Body of pancreas (tissue), 4 donors: Measurements from ENCODE around the gene GPR151. TPM values are rescaled to one million over a fixed set of nuclear protein-coding genes. Genes with fewer than 3 reads are reported as not detected.

Source experiments
- ATAC-seq: fragments of 150-250 bp; one replicate; pipeline ENCODE4 v1.9.1; 2016
- DNase-seq, 4 donors: peaks; one replicate each; pipeline ENCODE4 v3.0.0-alpha.2; 2019
- H3K27ac ChIP-seq, 4 donors: fragments of 200-600 bp; sonication (generic); 1 replicate in 3 of 4; 2 replicates in 1 of 4; pipeline versions ENCODE4 v1.5.1 to v1.6.1; 2016 to 2019; ENCODE audit warnings: mild to moderate bottlenecking in 1 of 4, mixed read lengths in 1 of 4, moderate library complexity in 1 of 4
- H3K27me3 ChIP-seq, 2 donors: fragments of 200-600 bp; sonication (generic); one replicate each; pipeline ENCODE4 v1.6.0; 2016; ENCODE audit warnings: mild to moderate bottlenecking in 1 of 2
- H3K36me3 ChIP-seq, 2 donors: fragments of 200-600 bp; sonication (generic); replicated peaks in 1 of 2; 2 replicates each; pipeline ENCODE4 v1.5.1; 2016; ENCODE audit warnings: low read depth in 2 of 2; ENCODE audit not compliant: insufficient read depth in 1 of 2
- H3K4me1 ChIP-seq: fragments of 200-600 bp; sonication (generic); one replicate; pipeline ENCODE4 v1.6.0; 2016
- H3K4me3 ChIP-seq, 2 donors: fragments of 200-600 bp; sonication (generic); 1 replicate in 1 of 2; 2 replicates in 1 of 2; pipeline ENCODE4 v1.5.1; 2016 to 2019
- H3K9me3 ChIP-seq, 3 donors: fragments of 200-600 bp; sonication (generic); 1 replicate in 2 of 3; 2 replicates in 1 of 3; pipeline ENCODE4 v1.5.1; 2016
- CTCF ChIP-seq, 7 experiments: fragments of 450-650 bp in 4 of 7; fragments of 200-600 bp in 3 of 7; sonication (generic) in 3 of 7; IDR thresholded peaks; one replicate each; pipeline ENCODE4 v1.5.1; 2016 to 2019; ENCODE audit warnings: antibody characterized with exemption in 7 of 7
- POLR2A ChIP-seq, 3 donors: fragments of 450-650 bp; IDR thresholded peaks; one replicate each; pipeline ENCODE4 v1.6.1; 2016; ENCODE audit warnings: antibody characterized with exemption in 3 of 3, mild to moderate bottlenecking in 2 of 3
- WGBS, 2 donors: methylation state at CpG; one replicate each; pipeline ENCODE4 v1.1.5; 2017; 5-methylcytosine and 5-hydroxymethylcytosine counted together
- intact Hi-C: fragments of 100-400 bp; cut with DNase I; formaldehyde crosslinking; loops from one replicate; pipeline ENCODE4 v1.15.1; 2023
- total RNA-seq, 2 donors: library from RNA; depleted of rRNA; stranded (reverse); fragments of >200 nt; gene quantifications; one replicate each; pipeline ENCODE4 v1.1.0, GENCODE V29; 2016

The GPR151 gene
- total RNA-seq, 2 donors from 2014 or later = not detected

DNA sequence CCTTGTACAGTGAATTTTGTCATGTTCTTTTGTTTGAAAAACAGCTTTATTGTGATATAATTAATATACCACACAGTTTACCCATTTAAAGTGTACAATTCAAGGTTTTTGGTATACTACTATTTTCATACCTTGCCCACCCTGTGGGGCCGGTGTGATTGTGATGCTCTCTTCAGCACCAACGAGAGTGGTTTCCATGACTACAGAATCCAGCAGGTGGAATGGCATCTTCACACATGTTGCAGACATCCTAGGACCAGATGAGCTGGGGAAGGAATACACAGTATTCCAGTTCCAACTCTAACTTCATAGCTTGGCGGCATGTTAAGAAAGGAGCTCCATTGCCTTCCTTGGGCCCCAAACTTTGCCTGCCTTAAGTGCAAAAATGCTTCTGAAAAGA is 7.7 kb upstream of the GPR151 start:
- no peaks in the 10 kb centered on the region for H3K36me3 ChIP-seq
- H3K27ac ChIP-seq = no peak overlapping the region
- no peak overlapping the region for H3K4me3 ChIP-seq
- ATAC-seq (no peak), DNase-seq (no peak)
- H3K27me3 ChIP-seq = no peaks in the 10 kb centered on the region
- WGBS, 2 donors = 66 to 79% methylated on average over 3 of the region's 3 CpGs
- no peak for TF ChIP-seq POLR2A (IDR thresholded peaks at IDR 0.05)
- H3K9me3 ChIP-seq = no peaks in the 10 kb centered on the region
- intact Hi-C loops = no loop called here
- no peaks in the 10 kb centered on the region for H3K4me1 ChIP-seq

- Histone ChIP-seq H3K27me3 (no peaks in the 10 kb centered on the region), H3K4me3 (no peak overlapping the region), H3K27ac (no peak overlapping the region), H3K36me3 (no peaks in the 10 kb centered on the region), H3K4me1 (no peaks in the 10 kb centered on the region), H3K9me3 (no peaks in the 10 kb centered on the region)
- TF ChIP-seq POLR2A (IDR thresholded peaks at IDR 0.05) (no peak), CTCF (IDR thresholded peaks at IDR 0.05) (no peak)
- intact Hi-C loops = no loop called here
- ATAC-seq (no peak), DNase-seq (no peak)
- 49 to 59% methylated on average over 8 of the region's 8 CpGs for WGBS, 2 donors
Measured at GRCh38 chr5:146521403-146522106, 5.6 kb upstream of the GPR151 start.

GRCh38 chr5:146520731-146521130 is 4.7 kb upstream of the GPR151 start:
- no peak for DNase-seq
- TF ChIP-seq CTCF (IDR thresholded peaks at IDR 0.05) = no peak
- TF ChIP-seq POLR2A (IDR thresholded peaks at IDR 0.05) = no peak

GRCh38 chr5:146519554-146519953 is 3.6 kb upstream of the GPR151 start:
- Histone ChIP-seq H3K4me3 (no peak overlapping the region), H3K4me1 (no peaks in the 10 kb centered on the region), H3K36me3 (no peaks in the 10 kb centered on the region), H3K27me3 (no peaks in the 10 kb centered on the region), H3K27ac (no peak overlapping the region), H3K9me3 (no peaks in the 10 kb centered on the region)
- 69 to 74% methylated on average over 2 of the region's 2 CpGs for WGBS, 2 donors
- DNase-seq (no peak), ATAC-seq (no peak)
- no peak for TF ChIP-seq POLR2A (IDR thresholded peaks at IDR 0.05)
- TF ChIP-seq CTCF (IDR thresholded peaks at IDR 0.05) = no peak
- intact Hi-C loops = no loop called here

More at GRCh38 chr5:146520731-146521130, 4.7 kb upstream of the GPR151 start:
- intact Hi-C loops = no loop called here
- Histone ChIP-seq H3K4me3 (no peak overlapping the region), H3K4me1 (no peaks in the 10 kb centered on the region), H3K9me3 (no peaks in the 10 kb centered on the region), H3K27ac (no peak overlapping the region), H3K27me3 (no peaks in the 10 kb centered on the region), H3K36me3 (no peaks in the 10 kb centered on the region)
- 83 to 85% methylated on average over 2 of the region's 2 CpGs for WGBS, 2 donors
- no peak for ATAC-seq

DNA sequence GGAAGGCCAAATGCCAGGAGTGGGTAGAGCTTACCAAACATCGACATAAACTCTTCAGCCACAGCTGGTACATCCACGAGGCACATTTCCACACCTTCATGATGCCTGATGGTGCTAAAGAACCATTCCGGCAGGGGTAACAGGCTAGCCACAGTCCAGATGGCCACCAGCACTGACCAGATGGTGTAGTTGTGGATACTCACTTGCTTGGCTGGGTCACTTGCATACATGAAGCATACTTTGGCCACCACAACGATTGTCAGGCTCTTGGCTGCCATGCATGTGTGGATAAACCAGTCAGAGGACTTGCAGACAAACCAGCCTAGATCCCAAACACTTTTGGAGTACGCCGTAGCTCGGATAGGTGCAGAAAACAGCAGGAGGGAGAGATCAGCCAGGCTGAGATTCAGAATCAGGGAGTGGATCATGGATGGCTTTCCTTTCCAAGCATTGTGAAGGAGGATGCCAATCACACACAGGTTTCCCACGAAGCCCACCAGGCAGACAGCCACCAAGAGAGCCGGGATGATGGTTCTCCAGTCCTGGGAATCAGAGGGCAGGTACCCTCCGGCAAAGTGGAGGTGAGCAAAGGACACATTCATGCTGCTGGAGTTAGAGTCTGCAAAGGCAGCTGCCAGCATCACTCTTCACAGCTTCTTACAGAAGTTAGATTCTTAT is 378 bp downstream of the GPR151 start:
- Histone ChIP-seq H3K4me1 (no peaks in the 10 kb centered on the region), H3K4me3 (no peak overlapping the region), H3K9me3 (no peaks in the 10 kb centered on the region), H3K36me3 (peaks cover 3 to 7% of the 10 kb centered on the region in 2 donors), H3K27me3 (no peaks in the 10 kb centered on the region), H3K27ac (no peak overlapping the region)
- TF ChIP-seq CTCF (IDR thresholded peaks at IDR 0.05) (no peak), POLR2A (IDR thresholded peaks at IDR 0.05) (no peak)
- intact Hi-C loops = no loop called here
- DNase-seq (no peak), ATAC-seq (no peak)
- 55 to 73% methylated on average over 5 to 10 of the region's 10 CpGs for WGBS, 2 donors
